ENCODE results near the gene SCN10A. TPM values are rescaled to one million over a fixed set of nuclear protein-coding genes. Genes with fewer than 3 reads are reported as not detected.

SCN10A gene
- total RNA-seq, 1 donor from 2014 or later, result not detected

DNA sequence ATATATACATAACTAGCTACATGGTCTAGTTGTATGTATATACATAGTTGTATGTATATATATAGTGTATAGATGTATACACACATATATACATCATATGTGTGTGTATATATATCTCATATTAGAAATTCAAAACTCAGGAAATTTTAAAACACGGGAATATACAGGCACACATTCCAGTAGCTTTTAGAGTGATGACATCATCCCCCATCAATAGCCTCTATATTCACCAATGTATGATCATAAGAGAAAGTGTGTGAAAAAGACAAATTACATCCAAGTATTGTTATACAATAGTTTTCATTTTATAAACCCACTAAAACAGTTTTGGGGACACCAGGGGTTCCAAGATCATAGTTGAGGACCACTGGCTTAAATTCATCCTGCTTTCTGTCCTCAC, 23.0 kb downstream of the SCN10A start:
- Histone ChIP-seq H3K4me3 (no peak overlapping the region), H3K4me1 (no peaks in the 10 kb centered on the region), H3K36me3 (no peaks in the 10 kb centered on the region), H3K27ac (no peak overlapping the region), H3K9me3 (no peaks in the 10 kb centered on the region), H3K27me3 (ENCODE audit: low read depth) (peaks cover 8% of the 10 kb centered on the region)
- TF ChIP-seq, protein P1, sequence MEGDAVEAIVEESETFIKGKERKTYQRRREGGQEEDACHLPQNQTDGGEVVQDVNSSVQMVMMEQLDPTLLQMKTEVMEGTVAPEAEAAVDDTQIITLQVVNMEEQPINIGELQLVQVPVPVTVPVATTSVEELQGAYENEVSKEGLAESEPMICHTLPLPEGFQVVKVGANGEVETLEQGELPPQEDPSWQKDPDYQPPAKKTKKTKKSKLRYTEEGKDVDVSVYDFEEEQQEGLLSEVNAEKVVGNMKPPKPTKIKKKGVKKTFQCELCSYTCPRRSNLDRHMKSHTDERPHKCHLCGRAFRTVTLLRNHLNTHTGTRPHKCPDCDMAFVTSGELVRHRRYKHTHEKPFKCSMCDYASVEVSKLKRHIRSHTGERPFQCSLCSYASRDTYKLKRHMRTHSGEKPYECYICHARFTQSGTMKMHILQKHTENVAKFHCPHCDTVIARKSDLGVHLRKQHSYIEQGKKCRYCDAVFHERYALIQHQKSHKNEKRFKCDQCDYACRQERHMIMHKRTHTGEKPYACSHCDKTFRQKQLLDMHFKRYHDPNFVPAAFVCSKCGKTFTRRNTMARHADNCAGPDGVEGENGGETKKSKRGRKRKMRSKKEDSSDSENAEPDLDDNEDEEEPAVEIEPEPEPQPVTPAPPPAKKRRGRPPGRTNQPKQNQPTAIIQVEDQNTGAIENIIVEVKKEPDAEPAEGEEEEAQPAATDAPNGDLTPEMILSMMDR (IDR thresholded peaks at IDR 0.05), result no peak
- ATAC-seq (no peak), DNase-seq (no peak)
- intact Hi-C loops (cut with DNase I), result no loop called here

DNA sequence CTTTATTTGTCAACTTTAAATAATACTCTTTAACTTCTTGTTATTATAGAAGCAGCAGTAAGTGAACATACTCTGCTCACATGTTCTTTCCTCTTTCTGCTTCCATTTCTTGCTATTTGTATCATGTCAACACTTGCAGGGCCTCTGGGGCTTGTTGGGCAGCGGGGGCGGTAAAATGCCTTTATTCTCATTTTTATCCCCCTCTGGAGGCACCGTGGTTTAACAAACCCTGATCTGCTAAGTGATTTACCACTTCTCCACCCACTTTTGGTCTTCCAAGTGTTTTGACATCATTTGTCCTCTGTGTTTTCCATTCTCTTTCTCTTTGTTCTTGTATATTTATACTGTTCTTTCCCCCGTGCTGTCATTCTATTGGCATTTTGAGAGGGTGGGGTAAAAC, 33.9 kb downstream of the SCN10A start:
- H3K9me3 ChIP-seq, result no peaks in the 10 kb centered on the region
- no peak overlapping the region for H3K27ac ChIP-seq
- H3K4me1 ChIP-seq, result no peaks in the 10 kb centered on the region
- ATAC-seq, result no peak
- no peaks in the 10 kb centered on the region for H3K27me3 ChIP-seq (ENCODE audit: low read depth)
- TF ChIP-seq, protein P1 (IDR thresholded peaks at IDR 0.05), result no peak
- no peak overlapping the region for H3K4me3 ChIP-seq
- intact Hi-C loops (cut with DNase I), result no loop called here
- H3K36me3 ChIP-seq, result no peaks in the 10 kb centered on the region
- no peak for DNase-seq

DNA sequence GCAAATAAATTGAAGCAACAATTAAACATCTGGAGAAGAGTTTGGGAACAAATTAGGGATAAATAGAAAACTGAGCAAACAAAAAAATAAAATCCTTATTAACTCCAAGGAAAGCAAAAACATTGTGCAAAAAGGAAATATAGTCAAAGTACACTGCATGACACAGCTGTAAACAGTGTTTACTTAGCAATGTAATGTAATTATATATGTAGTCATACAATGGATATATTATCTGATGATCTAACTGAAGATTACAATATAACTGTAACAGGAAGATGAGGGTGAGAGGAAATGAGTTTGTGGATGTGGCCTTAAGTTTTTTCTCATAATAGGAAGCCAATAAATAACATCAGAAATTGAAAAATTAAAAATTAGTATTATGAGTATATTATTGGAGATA, 42.5 kb downstream of the SCN10A start:
- no peak for DNase-seq
- intact Hi-C loops (cut with DNase I), result no loop called here
- Histone ChIP-seq H3K9me3 (no peaks in the 10 kb centered on the region), H3K27ac (no peak overlapping the region), H3K27me3 (ENCODE audit: low read depth) (no peaks in the 10 kb centered on the region), H3K36me3 (no peaks in the 10 kb centered on the region), H3K4me1 (no peaks in the 10 kb centered on the region), H3K4me3 (no peak overlapping the region)
- no peak for ATAC-seq
- TF ChIP-seq, protein P1 (IDR thresholded peaks at IDR 0.05), result no peak

DNA sequence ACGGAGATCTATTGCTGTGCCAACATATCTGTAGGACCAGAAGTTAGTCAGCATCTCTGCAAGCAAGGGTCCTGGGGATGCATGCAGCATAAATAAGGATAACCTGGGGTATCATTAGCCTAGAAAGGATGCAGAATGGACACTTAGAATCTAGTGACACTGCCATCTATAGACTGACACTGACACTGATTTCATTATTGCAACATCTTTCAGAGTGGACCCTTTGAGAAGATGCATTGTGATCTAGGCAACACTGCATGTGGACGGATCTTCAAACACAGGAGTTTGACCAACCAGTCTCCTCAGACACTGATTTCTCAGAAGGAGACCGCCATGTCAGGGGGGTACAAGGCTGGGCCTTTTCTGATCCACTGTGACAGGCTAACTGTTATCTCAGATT, 52.4 kb downstream of the SCN10A start:
- H3K27ac ChIP-seq, result no peak overlapping the region
- no peaks in the 10 kb centered on the region for H3K4me1 ChIP-seq
- H3K4me3 ChIP-seq, result no peak overlapping the region
- no peaks in the 10 kb centered on the region for H3K27me3 ChIP-seq (ENCODE audit: low read depth)
- DNase-seq (no peak), ATAC-seq (no peak)
- intact Hi-C loops (cut with DNase I), result no loop called here
- no peaks in the 10 kb centered on the region for H3K9me3 ChIP-seq
- H3K36me3 ChIP-seq, result no peaks in the 10 kb centered on the region
- TF ChIP-seq, protein P1 (IDR thresholded peaks at IDR 0.05), result no peak

DNA sequence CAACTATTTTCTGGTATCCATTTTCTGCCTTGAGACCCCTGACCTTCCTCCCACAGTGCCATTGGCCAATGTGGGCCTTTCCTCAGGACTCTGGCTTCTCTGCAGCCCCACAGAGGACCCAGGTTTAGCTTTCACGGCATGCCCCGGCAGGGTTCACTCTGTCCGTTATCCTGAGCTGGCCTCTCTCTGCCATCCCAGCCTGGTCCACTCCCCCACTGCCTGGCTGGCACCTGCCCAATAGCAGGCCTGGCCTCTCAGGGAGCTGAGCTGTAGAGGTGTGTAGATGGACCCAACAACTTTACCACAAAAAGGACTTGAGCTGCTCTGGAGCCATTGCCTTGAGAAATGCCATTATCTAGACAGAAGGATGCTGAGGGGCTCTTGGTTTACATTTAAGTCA, 57.5 kb downstream of the SCN10A start:
- TF ChIP-seq, protein P1 (IDR thresholded peaks at IDR 0.05), result no peak
- no peak for ATAC-seq

DNA sequence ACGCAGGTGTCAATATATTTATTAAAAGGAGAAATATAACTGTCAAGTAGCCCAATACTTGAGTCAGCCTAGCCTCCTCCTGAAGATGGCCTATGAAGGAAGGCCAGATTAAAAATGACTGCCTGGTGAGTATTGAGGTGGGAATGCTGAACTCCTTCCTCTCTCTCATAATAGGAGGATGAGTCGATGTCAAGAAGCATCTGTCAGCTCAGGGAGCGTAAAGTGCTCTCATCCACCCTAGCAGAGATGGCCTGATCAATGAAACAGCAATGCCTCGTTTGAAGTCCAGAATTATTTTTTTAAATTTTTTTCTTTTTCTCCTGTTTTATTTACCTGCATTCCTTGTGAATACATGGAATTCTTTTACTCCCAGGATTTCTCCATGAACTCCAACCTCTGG, 58.3 kb downstream of the SCN10A start:
- DNase-seq, result no peak
- no peak for ATAC-seq
- Histone ChIP-seq H3K27ac (no peak overlapping the region), H3K4me3 (no peak overlapping the region), H3K27me3 (ENCODE audit: low read depth) (no peaks in the 10 kb centered on the region), H3K9me3 (no peaks in the 10 kb centered on the region), H3K4me1 (no peaks in the 10 kb centered on the region), H3K36me3 (no peaks in the 10 kb centered on the region)
- TF ChIP-seq, protein P1 (IDR thresholded peaks at IDR 0.05), result no peak
- intact Hi-C loops (cut with DNase I), result no loop called here

More for the DNA sequence above, 57.5 kb downstream of the SCN10A start:
- DNase-seq, result no peak
- Histone ChIP-seq H3K4me3 (no peak overlapping the region), H3K9me3 (no peaks in the 10 kb centered on the region), H3K27me3 (ENCODE audit: low read depth) (no peaks in the 10 kb centered on the region), H3K36me3 (no peaks in the 10 kb centered on the region), H3K27ac (no peak overlapping the region), H3K4me1 (no peaks in the 10 kb centered on the region)
- intact Hi-C loops (cut with DNase I), result no loop called here
